Dedifferentiated amniotic fluid mesenchymal stem cell (primary cell): ENCODE results near the gene TPRG1L.

ENCODE experiments used
- DNase-seq: peaks from one replicate; pipeline ENCODE4 v3.0.0-alpha.2; 2016; ENCODE audit errors: extremely low spot score

The TPRG1L gene

DNA sequence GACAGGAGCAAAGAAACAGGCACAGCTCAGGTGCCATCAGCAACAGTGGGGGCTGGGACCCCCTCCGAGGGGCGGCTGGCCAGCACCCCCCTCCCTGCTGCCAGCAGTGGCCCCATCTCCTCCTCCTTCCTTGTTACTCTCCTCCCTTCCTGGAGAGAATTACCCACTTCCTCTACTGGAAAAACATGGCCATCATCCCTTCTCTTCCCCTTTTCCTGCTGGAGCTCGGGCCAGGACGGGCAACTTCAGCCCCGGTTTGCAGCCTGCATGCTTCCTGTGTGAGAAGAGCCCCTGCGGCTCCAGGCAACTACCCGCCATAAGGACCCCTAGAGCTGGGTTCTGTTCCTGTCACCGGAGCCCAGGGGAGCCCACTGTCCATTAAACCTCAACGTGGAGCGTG is 31.1 kb upstream of the TPRG1L start:
- DNase-seq, result no peak

DNA sequence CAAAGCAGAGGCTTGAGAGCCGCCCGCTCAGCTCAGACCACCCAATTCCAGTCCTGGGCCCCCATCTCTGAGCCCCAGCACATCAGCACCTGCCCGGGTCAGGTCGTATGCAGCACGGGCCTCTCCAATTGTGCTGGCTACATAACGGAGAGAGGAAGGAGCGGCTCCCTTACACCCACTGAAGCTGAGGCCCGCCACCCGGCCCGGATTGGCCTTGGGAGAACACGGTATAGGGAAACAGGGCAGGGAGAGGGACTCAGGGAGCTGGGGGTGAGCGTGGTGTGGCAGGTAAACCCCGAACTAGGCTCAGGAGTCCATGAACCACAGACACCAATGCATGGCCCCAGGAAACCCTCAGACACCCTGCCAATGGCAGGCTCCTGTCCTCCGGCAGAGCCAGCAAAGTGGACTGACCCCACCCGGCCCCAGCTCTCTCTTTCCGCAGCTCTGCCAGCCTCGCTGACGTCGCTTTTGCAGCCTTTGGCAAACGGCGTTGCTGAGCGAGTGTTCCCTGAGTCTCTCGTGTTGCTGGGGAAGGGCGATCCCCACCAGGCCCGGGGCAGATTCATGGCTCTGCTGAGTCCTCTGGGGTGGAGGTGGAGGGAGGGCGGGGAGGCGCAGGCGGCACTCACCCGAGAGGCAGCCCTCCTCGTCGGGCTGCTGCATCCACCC is 30.0 kb upstream of the TPRG1L start:
- no peak for DNase-seq

DNA sequence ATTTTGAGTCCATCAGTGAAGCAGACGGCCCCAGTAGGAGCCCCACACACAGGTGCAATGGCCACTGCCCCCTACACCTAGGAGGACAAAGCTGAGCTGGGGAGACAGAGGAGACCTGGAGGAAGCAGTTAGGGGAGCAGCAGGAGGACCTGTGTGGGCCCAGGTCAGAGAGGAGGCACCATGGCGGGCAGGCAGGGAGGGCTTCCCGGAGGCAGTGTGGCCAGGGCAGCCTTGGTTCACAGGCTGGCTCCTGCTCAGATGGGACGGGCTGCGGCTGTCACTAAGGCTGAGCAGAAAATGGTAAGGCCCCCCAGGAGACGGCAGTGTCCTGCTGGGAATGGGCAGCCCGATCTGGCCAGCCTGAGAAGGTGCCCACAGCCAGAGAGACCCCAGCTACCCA is 28.9 kb upstream of the TPRG1L start:
- no peak for DNase-seq

DNA sequence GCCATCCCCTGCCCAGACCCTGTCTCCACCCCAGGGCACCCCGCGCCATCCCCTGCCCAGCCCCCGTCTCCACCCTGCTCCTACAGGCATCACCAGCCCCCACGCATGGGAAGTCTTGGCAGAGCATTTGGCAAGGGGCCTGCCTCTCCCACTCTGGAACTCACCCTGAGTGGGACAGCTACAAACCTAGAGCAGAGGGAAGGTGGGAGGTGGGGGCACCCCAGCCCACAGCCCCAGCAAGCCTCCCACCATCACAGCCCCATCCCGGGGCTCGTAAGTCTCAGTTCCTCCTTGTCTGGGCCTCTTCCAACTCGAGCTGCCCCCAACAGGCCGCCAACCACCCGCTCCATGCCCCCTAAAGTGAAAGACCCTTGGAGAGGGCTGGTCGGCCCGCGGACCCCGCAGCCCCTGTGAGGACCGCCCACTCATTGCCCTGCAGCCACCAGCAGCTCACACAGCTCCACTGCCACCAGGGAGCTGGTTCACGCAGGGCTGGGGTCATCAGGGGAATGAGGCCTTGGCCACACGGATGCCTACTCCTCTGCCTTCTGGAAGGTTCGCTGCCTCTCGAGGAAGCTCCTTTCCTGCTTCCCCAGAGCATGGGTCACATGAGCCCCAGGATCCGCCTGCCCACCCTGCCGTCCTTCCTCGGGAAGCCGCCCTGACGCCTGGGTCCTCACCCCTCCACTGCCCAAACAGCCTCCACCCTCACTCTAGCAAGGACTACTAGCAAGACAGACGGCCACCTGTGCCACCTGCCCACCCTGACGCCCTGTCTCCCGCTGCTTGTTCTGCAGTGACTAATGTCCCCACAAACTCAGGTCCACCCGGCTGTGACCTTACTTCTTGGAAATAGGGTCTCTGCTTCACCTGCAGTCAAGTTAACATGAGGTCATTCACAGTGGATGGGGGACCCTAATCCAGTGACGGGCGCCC is 27.9 kb upstream of the TPRG1L start:
- DNase-seq, result no peak

DNA sequence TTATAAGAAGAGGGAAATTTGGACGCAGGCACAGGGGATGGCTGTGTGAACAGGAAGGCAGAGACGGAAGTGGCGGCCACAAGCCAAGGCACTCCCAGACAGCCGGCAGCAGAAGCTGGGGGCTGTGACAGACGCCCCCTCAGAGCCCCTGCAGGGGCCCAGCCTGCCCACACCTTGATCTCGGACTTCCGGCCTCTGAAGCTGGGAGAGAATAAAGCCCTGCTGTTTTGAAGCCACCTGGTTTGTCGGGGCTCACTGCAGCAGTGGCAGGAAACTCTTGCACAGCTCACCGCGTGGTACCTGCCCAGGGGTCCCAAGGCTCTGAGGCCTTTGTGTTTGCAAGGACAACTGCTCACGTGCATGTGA is 27.2 kb upstream of the TPRG1L start:
- no peak for DNase-seq

GRCh38 chr1:3598051-3598491 is 26.7 kb upstream of the TPRG1L start:
- DNase-seq, result no peak

- no peak for DNase-seq
Measured at GRCh38 chr1:3598522-3599285, 26.1 kb upstream of the TPRG1L start.

DNA sequence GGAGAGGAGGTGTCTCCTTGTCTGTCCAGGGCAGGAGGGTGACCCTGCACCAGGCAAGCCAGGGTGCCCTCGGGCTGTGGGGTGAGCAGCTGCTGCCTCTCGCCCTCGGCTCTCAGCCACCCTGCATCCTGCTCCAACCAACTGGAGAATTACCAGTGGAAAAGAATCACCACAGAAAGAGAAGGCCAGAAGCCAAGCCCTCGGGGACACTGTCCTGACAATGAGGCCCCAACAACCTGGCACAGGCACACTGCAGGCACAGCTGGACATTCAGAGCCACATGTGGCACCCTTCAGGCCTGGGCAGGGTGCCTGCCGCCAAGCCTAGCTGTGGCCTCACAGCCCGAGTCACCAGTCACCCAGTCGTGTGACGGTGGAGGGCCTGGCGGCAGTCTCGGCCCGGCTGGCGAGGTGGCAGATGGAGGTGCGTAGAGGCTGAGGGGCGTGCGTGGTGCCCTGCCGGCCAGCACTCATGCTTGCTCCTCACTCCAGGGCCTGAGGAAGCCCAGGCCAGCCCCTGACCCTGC is 25.5 kb upstream of the TPRG1L start:
- DNase-seq, result no peak

GRCh38 chr1:3599816-3600215 is 25.0 kb upstream of the TPRG1L start:
- DNase-seq, result no peak

- no peak for DNase-seq
Measured at GRCh38 chr1:3600354-3600753, 24.5 kb upstream of the TPRG1L start.

GRCh38 chr1:3601743-3602142 is 23.1 kb upstream of the TPRG1L start:
- no peak for DNase-seq

DNA sequence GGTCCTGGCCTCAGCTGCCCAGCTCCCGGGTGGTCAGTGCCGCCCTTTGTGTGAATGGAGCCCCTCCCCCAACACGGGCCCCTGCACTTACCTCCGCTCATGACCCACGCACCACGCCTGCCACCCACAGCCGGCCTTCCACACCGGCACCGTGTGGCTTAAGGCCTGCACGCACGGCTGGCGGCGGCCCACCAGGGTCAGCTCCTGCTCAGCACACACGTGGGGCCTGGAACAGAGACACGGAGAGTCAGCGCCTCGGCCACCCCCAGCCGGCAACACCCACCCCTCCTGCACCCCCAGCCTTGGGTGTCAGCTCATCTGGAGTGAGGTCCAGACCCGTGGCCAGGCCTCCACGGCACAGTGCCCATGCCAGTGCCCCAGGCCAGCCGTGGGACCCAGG is 22.4 kb upstream of the TPRG1L start:
- DNase-seq, result no peak

- DNase-seq, result no peak
Measured at GRCh38 chr1:3603156-3603555, 21.7 kb upstream of the TPRG1L start.

GRCh38 chr1:3603571-3604467 is 21.0 kb upstream of the TPRG1L start:
- no peak for DNase-seq

DNA sequence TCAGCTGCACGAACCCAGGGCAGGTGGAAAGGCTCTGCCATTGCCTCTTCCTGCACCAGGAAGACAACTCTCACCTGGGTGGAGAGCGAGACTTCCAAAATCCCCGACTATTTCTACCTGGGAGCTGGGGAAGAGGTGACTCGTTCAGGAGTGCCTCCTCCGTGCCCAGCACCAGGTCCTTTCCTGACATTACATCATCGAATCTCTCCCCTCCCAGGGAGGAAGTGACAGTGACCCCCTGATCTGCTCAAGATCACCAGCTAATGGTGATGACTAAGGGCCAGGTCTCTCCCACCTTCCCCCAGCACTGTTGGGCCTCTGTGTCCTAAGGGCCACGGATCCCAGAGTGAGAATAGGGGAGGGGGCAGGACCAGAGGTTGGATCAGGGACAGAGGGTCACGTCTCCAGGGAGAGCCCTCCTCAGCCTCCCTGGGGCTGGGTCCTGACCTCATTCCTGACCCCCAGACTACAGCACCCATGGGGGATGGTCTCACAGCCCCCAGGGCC is 20.3 kb upstream of the TPRG1L start:
- DNase-seq, result no peak

- DNase-seq, result no peak
Measured at GRCh38 chr1:3604997-3605823, 19.6 kb upstream of the TPRG1L start.

- DNase-seq, result no peak
Measured at GRCh38 chr1:3606779-3607702, 17.8 kb upstream of the TPRG1L start.

GRCh38 chr1:3607703-3608065 is 17.1 kb upstream of the TPRG1L start:
- DNase-seq, result no peak

DNA sequence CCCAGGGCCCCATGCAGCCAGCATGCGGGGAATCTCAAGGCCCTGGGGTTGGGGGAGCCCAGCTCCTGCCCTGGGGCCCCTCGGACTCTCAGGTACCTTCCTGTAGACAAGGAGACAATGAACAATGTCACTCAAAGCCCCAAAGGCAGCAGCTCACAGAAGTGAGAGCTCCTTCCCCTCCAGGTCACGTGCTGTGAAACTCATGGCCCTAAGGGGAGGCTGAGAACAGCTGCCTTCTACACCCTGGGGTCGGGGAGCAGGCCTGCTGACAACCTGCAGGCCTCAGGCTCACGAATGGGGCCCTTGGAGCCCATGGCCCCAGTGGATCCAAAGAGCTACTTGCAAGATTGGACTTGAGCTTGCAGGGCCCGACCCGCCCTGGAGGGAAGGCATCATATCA is 16.7 kb upstream of the TPRG1L start:
- no peak for DNase-seq
